ENCODE data around the gene USP36. TPM values are rescaled to one million over a fixed set of nuclear protein-coding genes. Genes with fewer than 3 reads are reported as not detected.
A peak's percentile ranks its signal among the peaks of the same experiment; 100 is the strongest.

The USP36 gene
- total and polyA plus RNA-seq, 8 donors, result 29.2 to 53.7 (median 45.0) TPM

DNA sequence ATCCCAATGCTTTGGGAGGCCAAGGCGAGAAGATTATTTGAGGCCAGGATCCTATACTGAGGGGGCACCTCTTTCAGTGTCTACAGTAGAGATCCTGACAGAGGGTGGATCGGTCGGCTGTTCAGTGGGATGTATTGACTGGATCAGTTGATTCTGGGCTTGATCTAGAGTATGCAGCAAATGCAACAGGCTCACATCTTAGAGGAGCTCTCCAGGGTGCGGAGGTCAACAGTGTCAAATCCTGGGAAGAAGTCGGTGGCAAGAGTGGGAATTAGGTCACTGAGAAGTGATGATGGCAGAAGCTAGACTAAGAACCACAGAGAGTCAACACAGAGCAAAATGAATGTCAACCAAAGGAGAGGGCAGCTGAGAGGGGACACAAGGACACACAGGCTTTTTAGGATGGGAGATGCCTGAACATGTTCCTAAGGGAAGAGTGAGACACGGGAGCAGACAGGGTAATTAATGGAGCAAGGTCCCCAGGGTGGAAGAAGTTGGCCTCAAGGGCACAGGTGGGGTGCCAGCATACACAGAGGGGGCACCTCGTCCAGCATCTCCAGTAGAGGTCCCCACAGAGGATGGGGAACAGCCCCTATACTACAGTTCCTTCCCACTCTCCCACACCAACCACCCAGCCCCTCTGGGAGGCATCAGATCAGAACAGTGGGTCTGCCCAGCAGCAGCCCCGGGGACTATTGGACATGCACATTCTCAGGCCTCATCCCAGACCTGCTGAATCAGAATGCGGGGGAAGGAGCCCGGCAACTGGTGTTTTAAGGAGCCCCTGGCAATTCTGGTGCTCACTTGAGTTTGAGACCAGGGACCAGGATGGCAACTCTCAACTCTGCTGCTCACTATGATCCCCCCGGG is 48.5 kb downstream of the USP36 start:
- intact Hi-C loops (cut with DNase I), result no loop called here
- H3K9me3 ChIP-seq, result no peaks in the 10 kb centered on the region

DNA sequence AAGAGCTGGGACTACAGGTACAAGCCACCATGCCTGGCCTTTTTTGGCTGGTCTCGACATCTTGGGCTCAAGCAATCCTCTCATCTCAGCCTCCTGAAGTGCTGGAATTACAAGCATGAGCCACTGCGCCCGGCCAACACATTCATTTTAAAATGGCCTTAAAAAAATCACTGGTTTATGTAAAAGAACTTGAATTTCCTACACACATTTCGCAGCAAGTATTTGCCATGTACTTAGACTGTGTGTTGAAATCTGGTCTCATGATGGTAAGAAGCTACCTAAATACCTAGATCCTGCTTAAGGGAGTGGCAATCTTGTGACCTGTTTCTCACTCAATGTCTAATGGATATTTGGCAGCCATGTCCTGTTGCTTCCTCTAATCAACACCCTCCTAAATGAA is 50.1 kb downstream of the USP36 start:
- intact Hi-C loops (cut with DNase I), result no loop called here

More for the DNA sequence above, 48.5 kb downstream of the USP36 start:
- TF ChIP-seq, protein P1, sequence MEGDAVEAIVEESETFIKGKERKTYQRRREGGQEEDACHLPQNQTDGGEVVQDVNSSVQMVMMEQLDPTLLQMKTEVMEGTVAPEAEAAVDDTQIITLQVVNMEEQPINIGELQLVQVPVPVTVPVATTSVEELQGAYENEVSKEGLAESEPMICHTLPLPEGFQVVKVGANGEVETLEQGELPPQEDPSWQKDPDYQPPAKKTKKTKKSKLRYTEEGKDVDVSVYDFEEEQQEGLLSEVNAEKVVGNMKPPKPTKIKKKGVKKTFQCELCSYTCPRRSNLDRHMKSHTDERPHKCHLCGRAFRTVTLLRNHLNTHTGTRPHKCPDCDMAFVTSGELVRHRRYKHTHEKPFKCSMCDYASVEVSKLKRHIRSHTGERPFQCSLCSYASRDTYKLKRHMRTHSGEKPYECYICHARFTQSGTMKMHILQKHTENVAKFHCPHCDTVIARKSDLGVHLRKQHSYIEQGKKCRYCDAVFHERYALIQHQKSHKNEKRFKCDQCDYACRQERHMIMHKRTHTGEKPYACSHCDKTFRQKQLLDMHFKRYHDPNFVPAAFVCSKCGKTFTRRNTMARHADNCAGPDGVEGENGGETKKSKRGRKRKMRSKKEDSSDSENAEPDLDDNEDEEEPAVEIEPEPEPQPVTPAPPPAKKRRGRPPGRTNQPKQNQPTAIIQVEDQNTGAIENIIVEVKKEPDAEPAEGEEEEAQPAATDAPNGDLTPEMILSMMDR (IDR thresholded peaks at IDR 0.05), result no peak
- no peak for ATAC-seq
- Histone ChIP-seq H3K27ac (peak overlapping the region in 1 of 2 donors; percentile 71), H3K4me3 (no peak overlapping the region), H3K27me3 (no peaks in the 10 kb centered on the region), H3K36me3 (peaks cover 0 to 41% of the 10 kb centered on the region in 2 donors), H3K4me1 (peaks cover 15 to 31% of the 10 kb centered on the region in 2 donors)
- no peak for DNase-seq

DNA sequence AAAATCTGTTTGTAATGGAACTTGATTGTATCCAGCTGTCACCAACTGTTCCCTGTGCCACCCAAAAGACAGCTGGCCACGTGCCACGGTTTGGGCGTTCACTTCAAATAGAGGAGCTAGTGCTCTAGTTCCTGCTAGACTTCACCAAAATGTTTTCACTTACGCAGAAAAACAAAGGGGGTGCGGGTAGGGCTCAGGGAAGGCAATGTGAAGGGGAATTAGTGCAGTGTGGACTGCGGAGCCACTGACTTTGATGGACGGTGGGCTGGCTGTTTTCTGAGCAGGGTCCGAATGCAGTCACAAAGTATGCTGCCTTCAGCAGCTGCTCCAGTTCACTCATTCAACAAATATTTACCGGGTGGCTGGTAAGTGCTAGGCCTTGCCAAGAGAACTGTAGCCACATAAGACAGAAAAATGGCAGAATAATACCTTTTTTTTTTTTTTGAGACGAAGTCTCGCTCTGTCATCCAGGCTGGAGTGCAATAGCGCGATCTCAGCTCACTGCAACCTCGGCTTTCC is 50.9 kb downstream of the USP36 start:
- Histone ChIP-seq H3K36me3 (peaks cover 0 to 18% of the 10 kb centered on the region in 2 donors), H3K4me3 (no peak overlapping the region), H3K4me1 (peaks cover 15 to 32% of the 10 kb centered on the region in 2 donors), H3K27me3 (no peaks in the 10 kb centered on the region), H3K27ac (peak overlapping the region; percentile 71 to 73), H3K9me3 (no peaks in the 10 kb centered on the region)
- TF ChIP-seq, protein P1 (IDR thresholded peaks at IDR 0.05), result no peak
- DNase-seq (peak; percentile 65 to 84 (median 81)), ATAC-seq (peak; percentile 75)
- intact Hi-C loops (cut with DNase I), result no loop called here

More for the DNA sequence above, 50.1 kb downstream of the USP36 start:
- TF ChIP-seq, protein P1 (IDR thresholded peaks at IDR 0.05), result no peak
- H3K36me3 ChIP-seq, result peaks cover 0 to 26% of the 10 kb centered on the region in 2 donors
- DNase-seq, result no peak
- H3K4me1 ChIP-seq, result peaks cover 15 to 24% of the 10 kb centered on the region in 2 donors
- peak; percentile 50 for ATAC-seq
- no peak overlapping the region for H3K4me3 ChIP-seq
- peak overlapping the region; percentile 71 to 73 for H3K27ac ChIP-seq
- no peaks in the 10 kb centered on the region for H3K27me3 ChIP-seq
- H3K9me3 ChIP-seq, result no peaks in the 10 kb centered on the region

DNA sequence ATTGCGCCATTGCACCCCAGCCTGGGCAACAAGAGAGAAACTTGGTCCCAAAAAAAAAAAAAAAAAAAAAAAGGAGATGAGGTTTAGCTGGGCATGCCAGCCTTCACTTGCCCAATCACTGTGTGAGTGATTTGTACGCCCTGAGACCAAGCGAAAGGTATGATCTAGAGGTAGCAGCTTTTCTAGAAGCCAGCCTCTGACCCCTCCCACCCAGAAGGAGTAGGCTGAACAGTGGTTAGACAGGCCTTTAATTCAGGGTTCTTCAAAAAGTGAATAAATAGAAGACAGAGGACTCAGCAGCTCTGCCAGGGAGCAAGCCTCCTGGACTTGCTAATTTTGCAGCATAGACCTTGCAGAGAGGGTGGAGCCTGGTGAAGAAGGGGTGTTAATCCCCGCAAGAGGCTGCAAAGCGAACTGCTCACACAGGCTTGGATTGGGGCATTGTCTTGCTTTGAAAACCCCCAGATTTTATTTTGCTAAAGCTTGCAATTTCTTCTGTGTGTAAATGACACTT is 51.4 kb downstream of the USP36 start:
- TF ChIP-seq, protein P1 (IDR thresholded peaks at IDR 0.05), result no peak
- intact Hi-C loops (cut with DNase I), result no loop called here
- no peaks in the 10 kb centered on the region for H3K9me3 ChIP-seq
- H3K36me3 ChIP-seq, result peaks cover 0 to 12% of the 10 kb centered on the region in 2 donors
- H3K4me1 ChIP-seq, result peaks cover 15 to 32% of the 10 kb centered on the region in 2 donors
- no peak overlapping the region for H3K4me3 ChIP-seq
- peak overlapping the region; percentile 71 to 73 for H3K27ac ChIP-seq
- H3K27me3 ChIP-seq, result no peaks in the 10 kb centered on the region
- DNase-seq (no peak), ATAC-seq (peak; percentile 59)

DNA sequence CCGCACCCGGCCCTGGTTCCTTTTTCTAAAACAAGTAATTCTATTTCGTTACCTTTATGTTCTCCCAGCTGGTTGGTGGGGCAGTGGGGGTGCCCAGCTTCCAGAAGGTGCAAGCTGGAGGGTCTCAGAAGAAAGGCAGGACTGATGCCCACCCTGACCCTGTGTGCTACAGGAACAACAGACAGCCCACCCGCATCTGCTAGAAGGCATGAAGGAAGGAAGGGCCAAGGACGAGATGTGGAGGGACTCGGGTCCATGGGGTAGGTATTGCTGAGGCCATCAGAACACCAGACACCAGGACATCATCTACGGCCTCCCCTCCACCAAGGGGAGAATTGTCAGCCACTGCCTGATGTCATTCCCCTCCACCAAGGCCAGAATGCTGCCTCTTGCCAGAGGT is 52.2 kb downstream of the USP36 start:
- peaks cover 0 to 5% of the 10 kb centered on the region in 2 donors for H3K36me3 ChIP-seq
- no peak overlapping the region for H3K4me3 ChIP-seq
- peaks cover 19 to 38% of the 10 kb centered on the region in 2 donors for H3K4me1 ChIP-seq
- H3K9me3 ChIP-seq, result no peaks in the 10 kb centered on the region
- DNase-seq, result no peak
- TF ChIP-seq, protein P1 (IDR thresholded peaks at IDR 0.05), result no peak
- ATAC-seq, result no peak
- H3K27ac ChIP-seq, result no peak overlapping the region
- H3K27me3 ChIP-seq, result no peaks in the 10 kb centered on the region
- intact Hi-C loops (cut with DNase I), result no loop called here

All from left lung (tissue), 10 donors.